Bone marrow (tissue), 2 donors: Measurements from ENCODE around the gene TTC39B.

ENCODE experiments used
- DNase-seq, 2 donors: peaks; one replicate each; lab custom pipeline; 2025; lab: John Stamatoyannopoulos, UW

The TTC39B gene

DNA sequence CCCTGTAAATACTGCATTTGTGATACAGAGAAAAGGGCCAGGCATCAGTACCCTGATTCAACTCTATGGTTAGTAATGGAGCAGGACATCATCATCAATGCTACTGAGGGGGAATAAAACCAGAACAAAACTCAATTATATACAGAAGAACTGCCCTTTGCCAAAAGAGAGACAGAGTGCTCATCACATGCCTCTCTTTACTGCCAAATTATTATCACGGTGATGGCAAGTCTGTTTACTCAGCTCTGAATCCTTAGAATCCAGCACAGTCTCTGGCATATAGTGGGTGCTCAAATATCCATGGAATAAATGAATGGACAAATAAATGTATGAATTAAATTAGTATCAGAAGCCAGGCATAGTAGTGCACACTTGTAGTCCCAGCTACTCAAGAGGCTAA lies 130.2 kb downstream of the TTC39B start:
- no peak for DNase-seq

DNA sequence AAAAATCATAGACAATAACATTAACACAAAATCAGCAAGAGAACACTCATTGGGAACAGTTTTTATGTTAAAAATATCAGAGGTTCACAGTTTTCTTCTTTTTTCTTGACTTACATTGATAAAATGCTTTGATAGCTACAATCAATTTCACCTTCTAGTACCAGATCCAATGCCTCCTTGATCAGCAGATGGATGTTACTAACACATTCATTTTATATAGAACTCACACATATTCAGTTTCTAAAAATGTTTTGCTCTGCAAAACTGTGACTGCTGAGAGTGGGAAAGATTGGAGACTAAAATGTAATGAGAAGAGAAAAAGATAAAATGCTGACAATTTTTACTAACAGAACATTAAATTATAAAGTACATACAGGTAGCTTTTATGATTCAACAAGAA lies 143.1 kb downstream of the TTC39B start:
- no peak for DNase-seq

DNA sequence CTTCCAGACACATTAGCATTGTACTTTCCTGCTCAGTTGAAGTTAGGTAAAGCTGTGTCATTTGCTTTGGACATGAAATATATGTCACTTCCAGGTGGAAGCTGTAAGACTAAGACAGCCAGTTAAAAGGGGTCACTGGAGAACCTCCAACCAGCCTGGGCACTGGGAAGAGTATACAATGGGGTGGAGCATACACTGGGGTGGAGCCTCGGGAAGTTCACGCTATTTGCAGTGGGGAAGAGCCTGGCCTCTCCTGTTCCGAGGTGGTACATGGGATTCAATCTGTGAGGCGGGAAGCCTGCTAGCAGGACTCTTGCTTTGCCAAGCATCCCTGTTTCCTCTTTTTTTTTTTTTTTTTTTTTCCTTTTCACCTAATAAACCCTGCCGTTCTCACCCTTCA lies 145.3 kb downstream of the TTC39B start:
- DNase-seq: no peak

DNA sequence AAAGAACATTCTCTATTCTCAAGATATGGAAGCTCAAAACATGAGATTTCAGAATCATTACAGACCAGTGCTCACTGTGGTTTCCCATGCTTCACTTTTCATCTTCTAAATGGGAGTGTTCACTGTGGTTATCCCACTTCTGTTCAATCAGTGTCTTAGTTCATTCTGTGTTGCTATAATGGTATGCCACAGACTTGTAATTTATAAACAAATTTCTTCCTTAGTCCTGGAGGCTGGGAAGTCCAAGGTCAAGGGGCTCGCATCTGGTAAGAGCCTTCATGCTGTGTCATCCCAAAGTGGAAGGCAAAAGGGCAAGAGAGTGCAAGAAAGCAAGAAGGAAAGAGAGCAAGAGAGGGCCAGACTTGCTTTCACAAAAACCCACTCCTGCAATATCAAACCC lies 146.3 kb downstream of the TTC39B start:
- DNase-seq: no peak

DNA sequence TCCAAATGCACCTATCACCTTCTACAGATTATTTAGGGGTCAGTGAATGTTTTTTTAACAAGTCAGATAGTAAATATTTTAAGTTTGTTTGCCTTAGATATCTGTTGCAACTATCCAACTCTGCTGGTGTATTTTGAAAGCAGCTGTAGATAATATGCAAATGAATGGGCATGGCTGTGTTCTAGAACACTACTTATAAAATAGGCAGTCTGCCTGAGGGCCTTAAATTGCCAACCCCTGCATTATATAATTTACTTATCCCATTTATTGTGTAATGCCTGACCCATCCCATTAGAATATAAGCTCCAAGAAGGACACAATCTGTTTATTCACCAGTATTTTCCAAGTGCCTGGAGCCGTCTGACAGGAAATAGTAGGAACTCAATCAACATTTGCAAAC lies 149.0 kb downstream of the TTC39B start:
- DNase-seq: no peak

DNA sequence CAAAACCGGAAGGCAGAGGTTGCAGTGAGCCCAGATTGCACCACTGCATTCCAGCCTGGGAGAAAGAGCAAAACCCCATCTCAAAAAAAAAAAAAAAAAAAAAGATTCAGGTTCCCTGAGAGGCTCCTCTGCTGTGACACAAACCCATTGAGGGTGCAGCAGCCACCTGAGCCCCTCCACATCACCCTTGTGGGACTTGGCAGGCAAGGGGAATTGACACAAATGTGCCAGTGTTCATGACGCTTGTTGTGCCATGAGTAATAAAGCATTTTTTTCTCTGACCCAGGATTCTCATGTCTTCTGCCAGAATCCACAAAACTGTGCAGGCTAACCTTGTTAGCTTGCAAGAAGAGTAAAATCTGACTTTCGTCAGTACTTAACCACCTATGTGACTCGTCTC lies 149.6 kb downstream of the TTC39B start:
- DNase-seq: no peak

DNA sequence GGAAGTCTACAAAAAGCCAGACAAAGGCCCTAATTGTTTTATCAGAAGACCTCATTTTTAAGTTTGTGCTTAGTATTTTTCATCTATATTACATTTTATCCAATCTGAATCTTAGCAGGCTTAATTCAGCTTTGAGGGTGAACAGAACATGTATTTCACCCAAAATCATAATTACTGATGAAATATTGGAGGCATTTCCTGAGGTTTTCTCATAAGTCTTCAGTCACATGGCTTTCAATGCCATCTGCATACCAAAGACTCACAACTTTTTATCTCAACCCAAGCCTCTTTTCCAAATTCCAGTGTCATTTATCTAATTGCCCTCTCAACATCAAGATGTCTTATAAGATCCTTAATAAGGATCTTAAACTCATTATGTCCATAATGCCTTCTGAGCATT lies 150.8 kb downstream of the TTC39B start:
- no peak for DNase-seq

DNA sequence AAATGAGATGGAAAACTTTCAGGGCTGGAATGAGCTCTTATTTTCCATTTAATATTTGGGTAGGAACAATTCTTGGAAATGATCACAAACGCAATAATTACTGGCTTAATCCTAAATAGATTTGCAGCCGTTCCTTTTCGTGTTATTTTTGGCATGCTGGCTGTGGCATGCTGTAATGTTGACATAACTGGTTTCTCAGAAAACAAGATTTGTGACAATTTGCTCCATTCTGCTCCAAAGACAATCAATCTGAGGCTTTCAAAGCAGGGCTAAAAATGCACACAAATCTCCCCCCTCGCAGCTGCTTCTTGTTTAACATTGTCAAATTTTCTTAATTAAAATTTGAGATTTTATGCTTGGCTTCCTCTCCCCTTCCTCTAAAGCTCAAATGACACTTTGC lies 151.2 kb downstream of the TTC39B start:
- no peak for DNase-seq

DNA sequence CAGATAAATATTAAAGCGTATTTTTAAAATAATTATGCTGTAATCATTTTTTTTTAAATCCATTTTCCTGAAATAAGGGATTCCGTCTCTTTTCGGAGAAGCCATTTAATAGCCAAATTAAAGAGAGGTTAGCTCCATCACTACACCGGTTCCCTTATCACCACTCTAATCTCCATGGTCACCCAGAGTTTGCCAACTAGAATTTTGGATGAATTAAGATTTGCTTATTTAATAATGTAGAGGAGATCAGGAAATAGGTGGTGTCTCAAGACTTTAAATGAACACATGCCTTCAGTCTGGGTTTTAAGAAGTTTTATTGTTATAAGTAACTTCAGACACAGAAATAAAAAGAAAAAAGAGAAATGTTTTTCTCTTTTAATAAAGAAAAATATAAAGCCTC lies 151.7 kb downstream of the TTC39B start:
- no peak for DNase-seq

DNA sequence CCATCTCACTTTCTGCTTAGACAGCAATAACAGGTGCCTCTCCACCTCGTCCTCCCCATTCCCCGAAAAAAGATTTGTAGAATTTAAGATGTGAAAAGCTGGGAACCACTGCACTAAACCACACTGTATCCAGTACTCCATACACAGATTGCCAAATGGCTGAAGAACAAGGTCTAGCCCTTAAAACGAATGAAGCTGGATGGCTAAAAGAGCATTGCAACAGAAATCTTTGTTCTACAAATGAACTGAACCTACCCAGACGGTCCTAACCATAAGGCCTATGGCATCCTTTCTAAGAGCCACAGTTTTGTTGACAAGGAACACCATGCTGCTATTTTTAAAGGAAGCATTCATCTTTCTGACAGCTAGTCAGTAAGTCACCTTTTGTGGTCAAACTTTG lies 152.3 kb downstream of the TTC39B start:
- DNase-seq: no peak

DNA sequence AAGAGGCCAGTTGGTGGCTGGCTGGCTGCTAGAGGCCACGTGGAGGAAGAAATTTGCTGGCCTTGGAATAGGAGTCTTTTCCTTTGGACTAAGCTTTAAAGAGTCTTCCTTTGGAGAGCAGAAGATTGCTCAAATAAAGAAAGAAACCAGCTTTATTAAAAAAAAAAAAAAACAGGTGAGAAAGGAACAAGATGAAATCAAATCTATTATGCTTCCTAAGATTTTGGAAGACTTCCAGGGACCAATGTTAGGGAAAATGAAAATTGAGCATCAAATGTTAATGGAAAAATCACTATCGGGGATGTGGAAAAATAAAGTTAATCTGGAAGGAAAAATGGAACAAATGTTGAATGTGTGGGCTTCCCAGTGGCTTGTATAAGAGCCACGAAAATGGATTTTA lies 153.1 kb downstream of the TTC39B start:
- no peak for DNase-seq

DNA sequence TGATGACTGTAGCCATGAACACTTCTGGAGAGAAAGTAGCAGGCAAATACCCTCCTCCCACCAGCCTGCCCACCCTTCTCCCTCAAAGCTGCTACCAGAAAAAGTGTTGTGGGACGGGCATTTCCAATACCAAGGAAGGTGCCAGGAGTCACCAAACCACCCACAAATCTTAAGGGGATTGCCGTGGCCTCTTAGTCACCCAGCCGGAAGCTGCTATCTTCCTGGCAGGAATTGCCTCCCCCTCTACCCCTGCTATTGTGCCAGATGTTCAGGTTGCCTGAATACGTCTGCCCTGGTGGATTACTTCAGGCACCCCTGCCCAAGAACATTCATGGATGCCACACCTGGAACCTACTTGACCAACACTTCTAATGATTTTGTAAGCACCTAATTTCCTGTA lies 156.1 kb downstream of the TTC39B start:
- DNase-seq: no peak

DNA sequence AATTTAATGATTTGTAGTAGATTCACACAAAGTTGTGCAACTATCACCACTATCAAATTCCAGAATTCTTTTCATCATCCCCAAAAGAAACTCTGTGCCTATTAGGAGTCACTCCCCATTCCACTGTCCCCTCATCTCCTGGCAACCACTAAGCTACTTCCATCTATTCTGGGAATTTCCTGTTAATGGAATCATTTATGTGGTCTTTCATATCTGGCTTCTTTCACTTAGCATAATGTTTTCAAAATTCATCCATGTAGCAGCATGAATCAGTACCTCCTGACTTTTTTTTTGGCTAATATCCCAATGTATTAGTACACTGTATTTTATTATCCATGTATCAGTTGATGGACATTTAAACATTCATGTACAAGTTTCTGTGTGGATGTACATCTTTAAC lies 157.6 kb downstream of the TTC39B start:
- no peak for DNase-seq

DNA sequence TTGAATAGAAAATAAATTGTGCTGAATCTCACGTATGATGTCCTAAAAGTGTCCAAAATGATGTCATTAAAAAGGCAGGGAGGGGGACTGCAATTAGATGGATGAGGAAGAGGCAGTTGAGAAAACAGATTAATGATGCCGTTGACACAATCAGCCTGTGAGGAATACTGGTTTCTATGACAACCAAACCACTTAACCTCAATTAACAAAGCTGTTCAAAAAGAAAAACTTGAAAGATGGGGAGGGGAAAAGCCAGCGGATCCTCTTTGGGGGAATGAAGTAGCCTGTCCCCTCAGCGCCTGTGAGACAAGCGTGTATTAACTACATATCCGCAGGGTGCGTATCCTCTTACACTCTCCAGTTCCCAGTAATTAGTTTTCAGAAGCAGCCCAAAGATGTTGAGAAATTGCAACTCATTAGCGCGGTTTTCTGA lies 160.7 kb downstream of the TTC39B start:
- no peak for DNase-seq

DNA sequence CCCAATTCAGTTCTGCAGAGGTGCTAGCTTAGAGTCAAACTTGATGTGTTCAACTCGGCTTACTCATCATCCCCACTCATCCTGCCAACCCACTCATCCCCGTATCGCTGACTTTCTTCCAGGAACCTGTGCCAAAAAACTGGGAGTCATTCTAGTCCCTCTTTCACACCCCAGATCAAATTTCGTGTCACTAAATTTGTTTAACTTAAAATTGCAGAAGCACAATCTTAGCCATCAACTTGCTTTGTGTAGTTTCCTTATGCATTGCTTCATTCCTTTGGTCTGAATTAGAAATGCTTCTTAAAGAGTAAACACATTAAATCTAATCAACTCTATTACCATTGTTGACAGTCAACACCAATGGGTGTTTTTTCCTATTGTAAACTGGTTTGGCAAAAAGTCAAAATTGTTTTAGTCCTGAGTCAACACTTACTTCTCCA lies 162.4 kb downstream of the TTC39B start:
- no peak for DNase-seq

DNA sequence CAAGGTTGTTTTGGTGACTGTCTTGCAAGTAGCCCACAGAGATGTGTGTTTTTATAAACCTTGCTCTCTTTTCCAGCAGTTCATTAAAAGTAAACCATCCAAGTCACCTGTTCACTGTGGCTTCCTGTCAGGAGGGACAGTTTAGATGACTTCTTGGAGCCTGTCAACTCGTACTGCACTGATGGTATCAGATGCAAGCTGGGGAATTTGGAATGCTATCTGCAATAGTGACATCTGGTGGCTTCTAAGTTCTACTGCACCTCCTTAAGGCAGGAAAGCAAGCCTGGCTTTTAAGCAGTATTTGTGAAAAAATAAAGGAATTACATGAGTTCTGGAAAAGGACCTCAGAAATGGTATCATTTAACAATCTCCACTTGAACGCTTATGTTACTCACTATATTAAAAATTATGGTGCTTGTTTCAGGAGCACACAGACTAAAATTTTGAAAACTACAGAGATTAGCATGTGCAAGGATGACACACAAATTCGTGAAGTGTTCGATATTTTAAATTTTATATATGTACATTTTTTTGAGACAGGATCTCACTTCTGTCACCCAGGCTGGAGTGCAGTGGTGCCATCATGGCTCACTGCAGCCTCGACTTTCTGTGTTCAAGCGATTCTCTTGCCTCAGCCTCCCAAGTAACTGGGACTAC lies 164.0 kb downstream of the TTC39B start:
- DNase-seq: no peak

DNA sequence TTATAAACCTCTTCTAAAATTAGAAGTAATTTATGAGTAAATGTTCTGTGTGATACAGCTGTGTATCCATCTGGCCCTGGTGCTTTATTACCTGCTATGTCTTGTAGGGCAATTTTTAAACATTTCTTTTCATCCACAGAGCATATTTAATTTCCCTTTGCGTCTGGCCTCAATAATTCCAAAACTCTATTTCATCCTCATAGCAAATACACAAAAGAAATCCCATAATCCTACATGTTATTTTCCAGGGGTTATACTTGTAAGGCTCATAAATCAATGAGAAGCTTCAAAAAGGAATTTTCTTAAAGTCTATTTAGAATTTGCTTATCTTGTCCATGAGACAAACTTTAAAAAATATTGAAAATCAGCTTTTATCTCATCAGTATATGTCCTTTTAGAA lies 167.0 kb downstream of the TTC39B start:
- DNase-seq: no peak

DNA sequence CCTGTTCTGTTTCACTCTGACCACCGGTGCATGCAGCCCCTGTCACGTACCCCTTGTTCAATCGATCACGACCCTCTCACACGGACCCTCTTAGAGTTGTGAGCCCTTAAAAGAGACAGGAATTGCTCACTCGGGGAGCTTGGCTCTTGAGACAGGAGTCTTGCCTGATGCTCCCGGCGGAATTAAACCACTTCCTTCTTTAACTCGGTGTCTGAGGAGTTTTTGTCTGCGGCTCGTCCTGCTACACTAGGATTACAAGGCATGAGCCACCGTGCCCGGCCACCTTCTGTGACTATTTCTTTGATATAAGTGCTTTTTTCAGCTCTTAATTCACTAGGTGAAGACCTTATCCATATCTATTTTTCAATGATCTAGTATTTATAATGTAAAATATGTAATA lies 167.5 kb downstream of the TTC39B start:
- DNase-seq: no peak

DNA sequence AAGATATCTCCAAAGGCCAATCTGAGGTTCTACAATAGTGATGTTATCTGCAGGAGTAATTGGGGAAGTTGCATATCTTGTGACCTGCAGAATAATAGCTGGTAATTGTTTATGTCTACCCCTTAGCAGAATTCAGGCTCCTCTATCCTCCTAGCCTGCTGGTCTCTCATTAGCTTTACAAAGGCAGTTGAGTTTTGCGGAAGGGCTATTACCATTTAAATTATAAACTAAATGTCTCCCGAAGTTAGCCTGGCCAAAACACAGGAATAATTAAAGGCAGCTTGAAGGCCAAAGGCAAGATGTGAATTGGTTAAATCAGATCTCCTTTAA lies 168.7 kb downstream of the TTC39B start:
- no peak for DNase-seq

DNA sequence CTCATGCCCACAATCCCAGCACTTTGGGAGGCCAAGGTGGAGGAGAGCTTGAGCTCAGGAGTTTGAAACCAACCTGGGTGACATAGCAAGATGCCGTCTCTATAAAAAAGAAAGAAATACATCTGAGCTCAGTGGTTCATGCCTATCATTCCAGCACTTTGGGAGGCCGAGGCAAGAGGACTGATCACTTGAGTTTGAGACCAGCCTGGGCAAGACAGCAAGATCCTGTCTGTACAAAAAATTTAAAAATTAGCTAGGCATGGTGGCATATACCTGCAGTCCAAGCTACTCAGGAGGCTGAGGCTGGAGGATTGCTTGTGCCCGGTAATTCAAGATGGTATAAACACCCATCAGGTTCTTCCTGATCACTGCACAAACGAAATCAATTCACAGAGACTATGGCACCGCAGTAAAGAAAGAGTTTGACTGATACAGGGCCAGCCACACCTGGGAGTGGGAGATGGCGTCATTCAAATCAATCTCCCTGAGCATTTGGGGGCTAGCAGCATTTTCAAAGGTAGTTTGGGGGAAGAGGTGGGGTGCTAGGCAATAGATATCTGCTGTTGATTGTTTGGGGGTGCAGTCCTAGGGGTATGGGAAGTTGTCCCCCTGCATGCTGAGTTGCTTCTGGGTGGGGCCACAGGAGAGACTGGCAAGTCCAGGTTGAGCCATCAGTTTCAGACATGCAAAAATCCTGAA lies 169.2 kb downstream of the TTC39B start:
- no peak for DNase-seq

DNA sequence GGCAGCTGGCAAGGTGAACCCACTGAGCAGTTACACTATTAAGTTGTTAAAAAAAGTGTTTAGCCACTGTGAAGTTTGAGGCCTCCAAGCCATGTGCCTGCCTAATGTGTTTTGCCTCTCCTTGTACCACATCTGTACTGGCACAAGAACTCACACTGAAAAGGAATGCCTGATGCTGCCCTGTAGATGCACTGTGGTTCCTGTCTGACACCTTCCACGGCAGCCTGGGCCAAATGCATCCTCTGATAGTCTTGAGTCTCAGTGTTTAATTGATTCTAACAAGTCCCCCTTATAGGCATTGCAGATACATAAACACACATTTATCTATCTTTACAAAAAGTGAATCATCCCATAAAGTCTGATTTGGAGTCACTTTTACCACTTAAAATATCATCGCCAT lies 169.9 kb downstream of the TTC39B start:
- DNase-seq: no peak

DNA sequence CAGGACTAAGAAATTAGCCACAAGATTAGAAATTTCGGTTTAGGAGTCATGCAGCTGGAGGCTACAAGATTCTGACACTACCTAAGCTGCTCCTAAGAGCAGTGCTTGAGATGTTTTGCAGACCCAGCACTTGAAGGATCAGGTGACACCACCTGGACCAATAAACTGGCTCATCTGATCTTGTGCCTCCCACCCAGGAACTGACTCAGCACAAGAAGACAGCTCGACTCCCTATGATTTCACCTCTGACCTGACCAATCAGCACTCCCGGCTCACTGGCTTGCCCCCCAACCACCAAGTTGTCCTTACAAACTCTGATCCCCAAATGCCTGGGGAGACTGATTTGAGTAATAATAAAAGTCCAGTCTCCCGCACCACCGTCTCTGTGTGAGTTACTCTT lies 170.4 kb downstream of the TTC39B start:
- DNase-seq: no peak

DNA sequence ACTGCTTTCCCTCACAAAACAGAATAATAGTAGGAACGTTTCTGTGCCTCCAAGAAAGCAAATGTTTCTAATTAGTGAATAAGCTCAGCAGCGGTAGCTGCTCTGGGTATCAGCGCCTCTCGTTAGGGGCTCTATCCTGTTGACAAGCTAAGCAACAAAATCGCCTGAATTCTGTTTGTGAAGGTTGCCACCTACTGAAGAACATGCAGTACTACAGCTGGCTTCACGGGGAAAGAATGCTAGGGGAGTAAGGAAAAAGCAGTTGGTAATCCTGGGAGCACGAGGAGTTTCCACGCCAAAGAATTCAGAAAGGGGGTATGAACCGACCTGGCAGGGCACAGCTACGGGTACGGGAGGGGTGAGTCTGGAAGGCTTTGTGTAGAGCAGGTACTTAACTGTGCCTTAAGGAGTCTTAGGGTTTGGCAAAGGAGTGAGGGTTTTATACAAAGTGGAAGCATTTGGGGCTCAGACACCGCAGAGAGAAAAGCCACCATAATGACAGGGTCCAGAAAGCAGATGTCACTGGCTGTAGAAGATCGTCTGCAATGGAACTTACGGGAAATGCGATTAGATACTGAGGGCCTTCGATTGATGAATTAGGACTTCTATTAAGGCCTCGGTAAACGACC lies 171.7 kb downstream of the TTC39B start:
- DNase-seq: peak in 1 of 2 donors; percentile 26

DNA sequence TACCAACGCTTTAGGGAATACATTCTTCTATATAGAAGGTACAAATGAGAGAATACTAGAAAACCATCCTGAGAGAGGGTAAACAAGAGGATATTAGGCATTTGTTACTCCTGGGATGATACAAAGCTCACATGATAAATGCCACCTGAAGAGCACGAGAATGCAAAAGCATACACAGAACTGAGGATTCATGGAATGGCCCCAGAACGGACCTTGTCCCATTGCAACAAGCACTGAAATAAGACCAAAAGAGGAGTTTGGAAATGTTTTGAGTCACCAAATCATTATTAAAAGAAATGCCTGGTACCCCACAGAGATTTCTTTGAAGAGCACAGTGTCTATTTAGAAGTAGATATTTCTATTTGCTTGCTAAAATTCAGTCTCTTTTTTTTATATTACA lies 173.5 kb downstream of the TTC39B start:
- no peak for DNase-seq
